H9 (cell line): ENCODE results near the gene TMEM150B. TPM values are rescaled to one million over a fixed set of nuclear protein-coding genes. Genes with fewer than 3 reads are reported as not detected.

Source experiments
- DNase-seq: peaks from one replicate; pipeline ENCODE4 v3.0.0-alpha.2; 2017
- H2AFZ ChIP-seq: one replicate; pipeline ENCODE4 v1.6.1; 2013; ENCODE audit warnings: mild to moderate bottlenecking, low read length, control low read depth, moderate library complexity
- H2AK5ac ChIP-seq: 2 replicates; pipeline ENCODE4 v1.6.1; 2013; ENCODE audit warnings: low read length, control low read depth, mixed read lengths; ENCODE audit not compliant: insufficient read length
- H2BK120ac ChIP-seq: one replicate; pipeline ENCODE4 v1.6.1; 2013; ENCODE audit warnings: low read depth, mild to moderate bottlenecking, low read length, control low read depth, inconsistent platforms; ENCODE audit not compliant: poor library complexity, severe bottlenecking
- H2BK12ac ChIP-seq: 2 replicates; pipeline ENCODE4 v1.6.1; 2013; ENCODE audit warnings: low read length, control low read depth, mixed read lengths, low read depth; ENCODE audit not compliant: insufficient read length
- H2BK15ac ChIP-seq: 2 replicates; pipeline ENCODE4 v1.6.1; 2013; ENCODE audit warnings: low read depth, low read length, control low read depth
- H2BK20ac ChIP-seq: one replicate; pipeline ENCODE4 v1.6.1; 2013; ENCODE audit warnings: low read depth, mild to moderate bottlenecking, low read length, control low read depth, inconsistent platforms; ENCODE audit not compliant: poor library complexity, severe bottlenecking
- H2BK5ac ChIP-seq: 2 replicates; pipeline ENCODE4 v1.6.1; 2013; ENCODE audit warnings: low read length, control low read depth, mixed read lengths; ENCODE audit not compliant: insufficient read length
- H3K14ac ChIP-seq: 2 replicates; pipeline ENCODE4 v1.6.1; 2013; ENCODE audit warnings: low read length, control low read depth; ENCODE audit not compliant: insufficient read depth
- H3K18ac ChIP-seq: 2 replicates; pipeline ENCODE4 v1.6.1; 2013; ENCODE audit warnings: low read depth, mild to moderate bottlenecking, mixed read lengths, low read length, control low read depth; ENCODE audit not compliant: insufficient read length
- H3K23ac ChIP-seq: 2 replicates; pipeline ENCODE4 v1.6.1; 2013; ENCODE audit warnings: low read length, control low read depth, mixed read lengths, low read depth; ENCODE audit not compliant: insufficient read length
- H3K23me2 ChIP-seq: 2 replicates; pipeline ENCODE4 v1.6.1; 2013; ENCODE audit warnings: low read depth, mild to moderate bottlenecking, mixed read lengths, low read length, control low read depth; ENCODE audit not compliant: insufficient read length, poor library complexity, severe bottlenecking
- H3K27ac ChIP-seq: 2 replicates; pipeline ENCODE4 v1.5.1; 2013; ENCODE audit warnings: low read length, control low read depth, mixed read lengths, low read depth; ENCODE audit not compliant: insufficient read length
- H3K27me3 ChIP-seq: 2 replicates; pipeline ENCODE4 v1.6.1; 2013; ENCODE audit warnings: low read length, control low read depth, inconsistent platforms; ENCODE audit not compliant: insufficient read depth
- H3K4ac ChIP-seq: 2 replicates; pipeline ENCODE4 v1.6.1; 2013; ENCODE audit warnings: low read depth, mild to moderate bottlenecking, control low read depth, inconsistent platforms, low read length, moderate library complexity
- H3K4me1 ChIP-seq: 2 replicates; pipeline ENCODE4 v1.6.1; 2013; ENCODE audit warnings: low read length, control low read depth, inconsistent platforms; ENCODE audit not compliant: insufficient read depth
- H3K4me2 ChIP-seq: 2 replicates; pipeline ENCODE4 v1.6.1; 2013; ENCODE audit warnings: low read length, control low read depth, mixed read lengths; ENCODE audit not compliant: insufficient read length, insufficient read depth
- H3K56ac ChIP-seq: 2 replicates; pipeline ENCODE4 v1.6.1; 2013; ENCODE audit warnings: low read depth, mild to moderate bottlenecking, mixed read lengths, low read length, control low read depth; ENCODE audit not compliant: insufficient read length
- H3K79me1 ChIP-seq: 2 replicates; pipeline ENCODE4 v1.6.1; 2013; ENCODE audit warnings: low read depth, mild to moderate bottlenecking, moderate library complexity, low read length, control low read depth, inconsistent platforms; ENCODE audit not compliant: insufficient read depth, poor library complexity, severe bottlenecking
- H3K79me2 ChIP-seq: 2 replicates; pipeline ENCODE4 v1.6.1; 2013; ENCODE audit warnings: low read length, control low read depth, inconsistent platforms; ENCODE audit not compliant: insufficient read depth
- H3K9ac ChIP-seq: 2 replicates; pipeline ENCODE4 v1.6.1; 2013; ENCODE audit warnings: low read length, control low read depth, mixed read lengths; ENCODE audit not compliant: insufficient read length; ENCODE audit errors: extremely low read depth
- H3K9me3 ChIP-seq: one replicate; pipeline ENCODE4 v1.6.1; 2013; ENCODE audit warnings: low read depth, low read length, inconsistent platforms; ENCODE audit not compliant: control insufficient read depth
- H3T11ph ChIP-seq: one replicate; pipeline ENCODE4 v1.6.1; 2013; ENCODE audit warnings: mild to moderate bottlenecking, low read length, control low read depth, inconsistent platforms
- H4K20me1 ChIP-seq: one replicate; pipeline ENCODE4 v1.6.1; 2013; ENCODE audit not compliant: control insufficient read depth, insufficient read length, insufficient read depth
- H4K5ac ChIP-seq: 2 replicates; pipeline ENCODE4 v1.6.1; 2013; ENCODE audit warnings: low read depth, mild to moderate bottlenecking, mixed read lengths, low read length, control low read depth; ENCODE audit not compliant: insufficient read length
- H4K8ac ChIP-seq: replicated peaks from 2 replicates; pipeline ENCODE4 v1.6.1; 2013; ENCODE audit warnings: low read length, control low read depth, mixed read lengths, low read depth; ENCODE audit not compliant: insufficient read length
- H4K91ac ChIP-seq: 2 replicates; pipeline ENCODE4 v1.6.1; 2013; ENCODE audit warnings: low read depth, mild to moderate bottlenecking, moderate library complexity, mixed read lengths, low read length, control low read depth; ENCODE audit not compliant: insufficient read length
- H3K27ac Mint-ChIP-seq, 3 experiments: 2 replicates in 2 of 3; 3 replicates in 1 of 3; pipeline ENCODE4 v1.8.0; 2020 to 2021; ENCODE audit warnings: mixed read lengths in 3 of 3, mild to moderate bottlenecking in 1 of 3, moderate library complexity in 1 of 3
- H3K27me3 Mint-ChIP-seq: 2 replicates; pipeline ENCODE4 v1.8.0; 2021; ENCODE audit warnings: low read depth, mild to moderate bottlenecking, moderate library complexity, mixed read lengths
- H3K36me3 Mint-ChIP-seq, 3 experiments: 2 replicates in 2 of 3; 3 replicates in 1 of 3; pipeline ENCODE4 v1.8.0; 2020 to 2021; ENCODE audit warnings: low read depth in 3 of 3, mixed read lengths in 3 of 3; ENCODE audit not compliant: insufficient read depth in 1 of 3
- H3K4me1 Mint-ChIP-seq, 2 experiments: 2 replicates each; pipeline ENCODE4 v1.8.0; 2020; ENCODE audit warnings: mixed read lengths in 2 of 2
- H3K4me3 Mint-ChIP-seq, 2 experiments: 2 replicates in 1 of 2; 3 replicates in 1 of 2; pipeline ENCODE4 v1.8.0; 2020 to 2021; ENCODE audit warnings: mild to moderate bottlenecking in 2 of 2, mixed read lengths in 2 of 2, moderate library complexity in 1 of 2
- H3K9me3 Mint-ChIP-seq, 2 experiments: 2 replicates in 1 of 2; 3 replicates in 1 of 2; pipeline ENCODE4 v1.8.0; 2020; ENCODE audit warnings: mild to moderate bottlenecking in 2 of 2, mixed read lengths in 2 of 2, moderate library complexity in 1 of 2
- WGBS: extraction: QIAGEN DNeasy Blood & Tissue Kit; methylation state at CpG from one replicate; pipeline ENCODE4 v1.1.7; 2013; ENCODE audit warnings: missing lambda C conversion rate, low lambda C conversion rate, mixed read lengths; ENCODE audit not compliant: insufficient read length; ENCODE audit errors: extremely low coverage; 5-methylcytosine and 5-hydroxymethylcytosine counted together
- total RNA-seq: library from RNA; stranded (reverse); gene quantifications from 2 replicates; pipeline ENCODE4 v1.2.1, GENCODE V29; 2021
- TF ChIP-seq, protein P1 (sequence below): fragments of 200-600 bp; sonication (generic); conservative IDR thresholded peaks from 3 replicates; pipeline ENCODE4 v1.8.0; 2021; ENCODE audit warnings: antibody characterized with exemption, mild to moderate bottlenecking

The TMEM150B gene
- total RNA-seq, 1 experiment from 2014 or later: 0.63 TPM

GRCh38 chr19:55341595-55342531 is 16.7 kb upstream of the TMEM150B start:
- no CpG with 5 or more reads among the region's 50 CpGs for WGBS
- H2AFZ ChIP-seq: no peak overlapping the region
- H3K18ac ChIP-seq: no peak overlapping the region
- H4K20me1 ChIP-seq: no peaks in the 10 kb centered on the region
- H3K36me3 Mint-ChIP-seq: peaks cover 27 to 47% (median 43%) of the 10 kb centered on the region in 3 experiments; a peak in 6 of 7 replicates
- H2BK120ac ChIP-seq: no peak overlapping the region
- no peaks in the 10 kb centered on the region; the same call in 1 of the 2 replicates for H3K4me1 ChIP-seq
- H3K27me3 Mint-ChIP-seq: peaks cover 10% of the 10 kb centered on the region
- no peaks in the 10 kb centered on the region; a peak in 1 of 5 replicates for H3K9me3 Mint-ChIP-seq
- H3K27ac Mint-ChIP-seq: peak overlapping the region in 2 of 3 experiments; percentile 62 to 85; a peak in 4 of 7 replicates
- H3K23ac ChIP-seq: no peak overlapping the region
- H3K79me2 ChIP-seq: no peaks in the 10 kb centered on the region
- H3K9ac ChIP-seq: no peak overlapping the region
- no peaks in the 10 kb centered on the region for H3K9me3 ChIP-seq
- H4K91ac ChIP-seq: no peak overlapping the region
- H2AK5ac ChIP-seq: no peak overlapping the region
- no peak overlapping the region for H2BK15ac ChIP-seq
- no peak overlapping the region for H3T11ph ChIP-seq
- TF ChIP-seq, protein P1, sequence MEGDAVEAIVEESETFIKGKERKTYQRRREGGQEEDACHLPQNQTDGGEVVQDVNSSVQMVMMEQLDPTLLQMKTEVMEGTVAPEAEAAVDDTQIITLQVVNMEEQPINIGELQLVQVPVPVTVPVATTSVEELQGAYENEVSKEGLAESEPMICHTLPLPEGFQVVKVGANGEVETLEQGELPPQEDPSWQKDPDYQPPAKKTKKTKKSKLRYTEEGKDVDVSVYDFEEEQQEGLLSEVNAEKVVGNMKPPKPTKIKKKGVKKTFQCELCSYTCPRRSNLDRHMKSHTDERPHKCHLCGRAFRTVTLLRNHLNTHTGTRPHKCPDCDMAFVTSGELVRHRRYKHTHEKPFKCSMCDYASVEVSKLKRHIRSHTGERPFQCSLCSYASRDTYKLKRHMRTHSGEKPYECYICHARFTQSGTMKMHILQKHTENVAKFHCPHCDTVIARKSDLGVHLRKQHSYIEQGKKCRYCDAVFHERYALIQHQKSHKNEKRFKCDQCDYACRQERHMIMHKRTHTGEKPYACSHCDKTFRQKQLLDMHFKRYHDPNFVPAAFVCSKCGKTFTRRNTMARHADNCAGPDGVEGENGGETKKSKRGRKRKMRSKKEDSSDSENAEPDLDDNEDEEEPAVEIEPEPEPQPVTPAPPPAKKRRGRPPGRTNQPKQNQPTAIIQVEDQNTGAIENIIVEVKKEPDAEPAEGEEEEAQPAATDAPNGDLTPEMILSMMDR: no peak
- no peak overlapping the region for H3K14ac ChIP-seq
- H2BK12ac ChIP-seq: no peak overlapping the region
- H3K23me2 ChIP-seq: peaks cover 17% of the 10 kb centered on the region
- H3K79me1 ChIP-seq: no peaks in the 10 kb centered on the region
- H3K4me2 ChIP-seq: peak overlapping the region; percentile 74
- no peak overlapping the region for H3K56ac ChIP-seq
- H2BK20ac ChIP-seq: no peak overlapping the region
- H3K4me1 Mint-ChIP-seq: peaks cover 21 to 41% of the 10 kb centered on the region in 2 experiments
- peak; percentile 32 for DNase-seq
- H3K27ac ChIP-seq: no peak overlapping the region
- no peak overlapping the region for H4K8ac ChIP-seq
- no peaks in the 10 kb centered on the region; the same call in 1 of the 2 replicates for H3K27me3 ChIP-seq
- H3K4me3 Mint-ChIP-seq: peak overlapping the region; percentile 54 to 72
- H4K5ac ChIP-seq: no peak overlapping the region
- no peak overlapping the region for H3K4ac ChIP-seq
- H2BK5ac ChIP-seq: no peak overlapping the region
